Stimulated activated CD8-positive, alpha-beta memory T cell treated with anti-CD3 and anti-CD28 coated beads, Interleukin-2, amount 100 ng/mL, for 48 hours (primary cell): ENCODE measurements around the gene BEST3.
"Not testable (repeated sequence)": the region's sequence is repeated elsewhere in the genome, so short reads cannot be mapped to it uniquely, and the experiment has no call there.

Experiments
- DNase-seq, 2 donors: peaks; one replicate each; pipeline ENCODE4 v3.0.0-alpha.2; 2020; ENCODE audit warnings: low read depth in 2 of 2

The BEST3 gene

DNA sequence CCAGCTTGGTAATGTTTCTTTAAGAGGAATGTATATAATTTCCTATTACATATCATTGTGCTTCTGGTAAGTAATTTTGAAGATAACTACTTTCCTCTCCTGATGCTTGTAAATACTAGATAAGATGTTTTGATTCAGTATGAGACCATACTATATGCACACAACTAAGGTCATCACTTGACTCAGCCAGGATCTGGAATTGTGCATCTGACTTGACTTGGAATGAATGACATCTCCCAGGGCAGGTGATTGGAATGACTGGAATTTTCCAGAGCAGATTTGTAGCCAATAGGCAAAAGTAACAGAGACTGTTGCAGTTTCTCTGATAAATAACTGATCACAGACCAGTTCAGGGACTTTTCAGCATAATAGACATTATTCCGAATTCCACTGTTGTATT is 11.1 kb downstream of the BEST3 start:
- DNase-seq: no peak

DNA sequence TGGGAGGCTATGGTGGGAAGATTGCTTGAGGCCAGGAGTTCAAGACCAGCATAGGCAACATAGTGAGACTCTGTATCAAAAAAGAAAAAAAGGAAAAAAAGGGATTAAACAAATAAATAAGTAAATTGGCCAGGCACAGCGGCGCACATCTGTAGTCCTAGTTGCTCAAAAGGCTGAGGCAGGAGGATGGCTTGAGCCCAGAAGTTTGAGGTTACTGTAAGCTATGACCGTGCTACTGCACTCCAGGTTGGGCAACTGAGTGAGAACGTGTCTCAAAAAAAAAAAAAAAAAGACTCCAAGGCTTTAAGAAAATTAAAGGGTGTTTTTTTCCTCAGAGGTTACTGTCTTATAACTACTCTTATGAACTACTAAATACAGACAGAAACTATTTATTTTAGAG is 11.7 kb downstream of the BEST3 start:
- no peak for DNase-seq

DNA sequence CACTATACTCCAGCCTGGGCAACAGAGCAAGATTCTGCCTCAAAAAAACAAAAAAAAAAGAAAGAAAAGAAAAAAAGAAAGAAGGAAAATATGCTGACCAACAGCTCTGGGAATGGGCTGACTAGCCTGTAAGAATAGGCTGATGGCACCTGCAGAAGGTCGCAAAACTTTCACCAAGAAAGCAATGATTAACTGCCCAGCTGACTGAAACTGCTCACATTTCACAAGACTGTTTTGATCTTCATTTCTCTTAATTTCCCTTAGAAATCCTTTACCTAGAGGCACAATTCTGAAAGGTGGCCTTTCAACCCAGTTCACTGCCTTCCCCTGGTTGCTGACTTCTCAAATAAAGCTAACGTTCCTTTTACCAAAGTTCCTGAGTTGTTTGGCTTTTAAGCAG is 12.4 kb downstream of the BEST3 start:
- no peak for DNase-seq

DNA sequence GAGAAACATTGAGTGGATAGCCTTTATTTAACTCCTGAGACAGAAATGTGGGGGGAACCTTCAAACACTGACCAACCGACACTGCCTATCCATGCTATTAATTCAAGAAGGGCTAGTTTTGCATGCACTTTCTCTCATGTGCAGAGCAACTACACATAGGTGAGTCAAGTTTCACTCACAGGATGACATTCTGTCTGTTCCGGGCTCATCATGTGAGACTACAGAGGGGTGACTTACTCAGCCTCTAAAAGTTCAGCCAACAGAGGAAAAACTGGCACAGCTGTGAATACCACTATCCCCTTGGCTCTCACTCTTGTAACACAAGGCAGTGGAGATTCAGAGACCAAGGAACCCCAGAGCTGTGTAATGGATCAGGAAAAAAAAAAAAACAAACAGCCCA is 13.3 kb downstream of the BEST3 start:
- no peak for DNase-seq

DNA sequence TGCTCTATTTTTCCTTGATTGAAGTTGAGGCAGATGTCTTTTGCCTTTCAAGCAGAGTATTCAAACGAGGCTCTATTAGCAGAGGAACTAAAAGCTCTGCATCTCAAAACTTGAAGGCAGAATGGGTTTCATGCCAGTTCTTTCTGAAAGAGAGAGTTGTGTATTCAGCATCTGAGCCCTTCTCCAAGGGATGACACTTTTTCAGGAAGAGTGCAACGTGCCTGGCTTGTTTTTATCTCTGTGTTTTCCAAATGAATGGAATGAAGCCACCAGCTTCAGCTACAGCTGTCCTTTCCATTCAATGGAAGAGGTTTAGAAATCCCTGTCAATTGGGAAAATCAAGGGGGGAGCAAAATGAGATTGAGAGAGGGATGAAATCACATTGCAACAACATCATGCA is 14.6 kb downstream of the BEST3 start:
- no peak for DNase-seq

DNA sequence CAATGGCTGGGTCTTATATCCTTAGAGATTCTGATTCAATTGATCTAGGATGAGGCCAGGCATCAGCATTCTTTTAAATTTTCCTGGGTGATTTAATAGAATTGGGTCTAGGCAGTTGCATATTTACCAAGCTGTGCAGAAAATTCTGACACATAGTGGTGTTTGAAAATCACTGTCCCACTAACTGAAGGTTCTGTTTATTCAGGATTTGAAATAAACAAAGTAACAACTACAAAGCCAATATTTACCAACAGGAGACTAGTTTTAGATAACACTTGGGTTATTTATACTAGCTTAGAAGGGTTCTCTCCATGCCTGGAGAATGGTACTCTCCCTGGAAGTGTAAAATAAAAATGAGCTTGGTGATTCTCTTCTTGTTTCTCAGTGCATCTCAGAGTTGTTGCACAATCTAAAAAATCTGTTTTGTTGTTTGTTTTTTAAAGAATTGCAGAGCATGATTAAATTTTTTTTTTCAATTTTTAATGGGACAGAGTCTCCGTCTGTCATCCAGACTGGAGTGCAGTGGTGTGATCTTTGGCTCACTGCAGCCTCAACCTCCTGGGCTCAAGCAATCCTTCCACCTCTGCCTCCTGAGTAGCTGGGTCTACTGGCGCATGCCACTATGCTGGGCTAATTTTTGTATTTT is 16.9 kb downstream of the BEST3 start:
- no peak for DNase-seq

DNA sequence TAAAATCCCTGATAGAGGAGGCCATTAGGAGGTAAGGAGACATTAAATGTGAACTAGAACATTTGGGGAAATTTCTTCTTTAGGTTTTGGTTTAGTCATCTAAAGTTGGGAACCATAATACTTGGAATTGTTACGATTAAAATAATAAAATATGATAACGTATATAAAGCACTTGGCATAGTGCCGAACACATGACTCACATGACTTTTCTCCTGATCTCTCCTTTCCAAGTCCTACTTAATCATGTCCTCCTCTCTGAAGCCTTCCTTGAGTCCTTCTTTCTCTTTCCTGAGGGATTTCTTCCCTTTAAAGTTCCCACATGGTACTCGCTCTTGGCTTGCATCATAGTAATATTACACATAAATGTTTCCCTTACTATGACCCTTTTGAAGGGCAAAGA is 20.0 kb downstream of the BEST3 start:
- DNase-seq: no peak

DNA sequence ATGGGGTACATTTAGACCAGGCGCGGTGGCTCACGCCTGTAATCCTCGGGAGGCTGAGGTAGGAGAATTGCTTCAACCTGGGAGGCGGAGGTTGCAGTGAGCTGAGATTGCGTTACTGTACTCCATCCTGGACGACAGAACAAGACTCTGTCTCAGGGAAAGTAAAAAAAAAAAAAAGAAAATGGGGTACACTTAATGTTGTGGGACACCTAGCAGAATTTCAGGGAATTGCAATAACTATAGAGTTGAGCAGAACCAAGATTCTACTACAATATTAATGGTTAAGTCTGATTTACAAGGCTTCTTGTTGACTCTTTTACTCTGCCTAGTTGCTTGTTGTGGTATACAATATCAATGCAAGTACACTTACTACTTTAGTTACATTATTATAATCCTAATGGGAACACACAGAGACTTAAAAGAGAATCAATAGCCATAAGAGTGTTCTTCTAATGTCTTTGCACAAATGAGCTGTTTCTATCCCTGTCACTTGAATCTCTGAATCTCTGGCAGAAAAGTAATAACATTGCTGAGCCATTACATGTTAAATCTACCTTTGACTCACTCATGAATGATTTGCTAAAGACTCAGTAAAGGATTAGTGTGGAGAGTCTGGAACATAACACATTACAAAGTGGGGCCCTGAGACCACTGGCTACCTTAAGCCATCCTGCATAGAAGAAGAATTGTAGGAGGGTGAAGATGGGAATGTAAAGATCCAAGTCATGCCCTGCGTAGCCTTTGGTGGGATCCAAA is 22.7 kb downstream of the BEST3 start:
- DNase-seq: no peak

DNA sequence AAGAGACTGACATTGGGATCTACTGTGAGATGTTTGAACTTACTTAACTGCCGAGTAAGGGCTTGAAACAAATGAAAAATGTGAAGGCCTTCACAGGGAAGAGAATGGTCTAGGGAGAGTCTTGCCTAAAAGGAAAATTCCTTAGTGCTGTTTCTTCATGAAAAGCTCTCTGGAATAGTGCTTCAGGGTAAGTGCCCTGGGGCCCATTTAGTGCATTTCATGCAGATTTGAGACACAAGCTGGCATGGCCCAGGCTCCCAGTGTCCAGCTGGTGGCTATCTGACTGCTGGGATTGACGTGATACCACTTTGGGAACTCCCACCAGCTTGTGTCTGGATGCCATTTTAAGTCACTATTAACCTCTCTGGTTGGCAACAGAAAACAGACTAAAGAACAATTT is 26.9 kb downstream of the BEST3 start:
- no peak for DNase-seq

DNA sequence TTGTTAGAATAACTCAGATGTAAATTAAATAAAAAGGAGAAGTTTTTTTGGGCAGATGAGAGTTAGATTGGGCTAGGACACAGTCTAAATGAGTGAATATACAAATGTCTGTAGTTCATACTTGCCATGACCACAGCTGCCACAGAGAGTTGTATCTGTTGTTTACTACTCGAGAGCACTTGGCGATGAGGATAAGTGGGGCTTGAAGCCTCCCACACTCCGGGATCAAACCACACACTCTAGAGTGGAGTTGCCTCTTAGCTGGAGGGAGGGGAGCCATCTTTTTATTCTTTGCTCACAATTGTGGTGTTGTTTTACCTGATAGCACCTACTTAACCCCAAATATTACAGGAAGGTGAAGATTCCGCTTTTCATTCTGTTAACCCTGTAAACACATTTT is 27.5 kb downstream of the BEST3 start:
- no peak for DNase-seq

DNA sequence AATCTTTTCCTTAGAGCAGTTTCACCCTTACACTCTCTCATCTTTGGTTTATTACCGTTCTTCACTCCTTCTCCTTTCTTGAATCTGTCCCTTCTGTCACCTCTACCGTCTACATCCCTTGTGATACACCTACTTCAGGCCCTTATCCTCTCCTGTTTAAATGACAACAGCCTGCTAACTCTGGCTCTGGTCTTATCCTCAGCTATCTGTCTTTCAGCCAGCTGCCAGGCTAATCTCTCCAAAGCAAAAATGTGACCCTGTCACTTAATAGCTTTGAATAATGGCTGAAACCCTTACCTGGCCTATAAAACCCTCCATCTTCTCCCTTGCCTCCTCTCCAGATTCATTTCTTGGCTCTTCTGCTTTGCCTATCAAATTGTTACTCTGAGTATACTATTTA is 32.3 kb downstream of the BEST3 start:
- DNase-seq: no peak

DNA sequence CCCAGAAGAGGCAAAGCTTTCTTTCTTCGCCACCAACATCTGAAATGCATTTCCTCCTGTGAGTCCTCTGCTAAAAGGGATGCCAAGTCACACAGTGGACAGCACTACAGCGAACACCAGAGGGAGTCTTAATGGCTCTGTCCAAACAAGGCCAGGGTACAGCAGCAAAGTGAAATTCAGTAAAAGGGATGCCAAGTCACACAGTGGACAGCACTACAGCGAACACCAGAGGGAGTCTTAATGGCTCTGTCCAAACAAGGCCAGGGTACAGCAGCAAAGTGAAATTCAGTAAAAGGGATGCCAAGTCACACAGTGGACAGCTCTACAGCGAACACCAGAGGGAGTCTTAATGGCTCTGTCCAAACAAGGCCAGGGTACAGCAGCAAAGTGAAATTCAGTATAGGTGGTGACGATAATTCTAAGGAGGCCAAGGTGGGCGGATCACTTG is 34.1 kb downstream of the BEST3 start:
- not testable (repeated sequence) for DNase-seq

DNA sequence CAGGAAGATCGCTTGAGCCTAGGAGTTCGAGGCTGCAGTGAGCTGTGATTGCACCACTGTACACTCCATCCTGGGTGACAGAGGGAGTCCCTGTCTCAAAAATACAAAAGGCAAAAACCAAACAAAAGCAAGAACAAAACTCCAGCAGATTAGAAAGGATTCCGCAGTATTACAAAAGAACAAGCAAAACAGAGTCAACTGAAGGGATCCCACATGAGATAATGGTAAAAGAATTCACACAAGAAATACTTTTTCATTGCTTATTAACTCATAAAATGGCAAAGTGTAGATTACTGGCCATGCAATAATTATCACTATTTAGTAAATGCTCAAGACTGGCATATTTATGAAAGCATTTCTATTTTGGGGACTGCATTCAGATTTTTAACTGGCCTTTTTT is 35.4 kb downstream of the BEST3 start:
- DNase-seq: no peak

DNA sequence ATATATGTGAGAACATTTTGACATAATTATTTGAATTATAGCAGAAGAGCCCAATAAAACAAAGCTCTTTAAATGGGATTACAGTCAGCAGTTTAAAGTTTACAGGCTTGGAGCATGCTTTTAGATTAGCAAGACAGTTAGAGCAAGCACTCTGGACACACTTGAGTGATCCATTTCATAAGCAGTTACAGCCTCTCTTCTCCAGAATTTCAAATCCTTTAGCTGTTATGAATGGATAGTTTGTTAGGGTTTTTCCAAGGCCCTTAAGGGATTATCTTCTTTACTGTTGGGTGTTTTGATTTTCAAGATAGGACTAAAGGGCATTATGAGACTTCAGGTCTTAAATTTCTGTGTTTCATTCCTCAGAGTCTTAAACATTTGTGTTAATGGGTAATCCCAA is 36.3 kb downstream of the BEST3 start:
- DNase-seq: no peak

DNA sequence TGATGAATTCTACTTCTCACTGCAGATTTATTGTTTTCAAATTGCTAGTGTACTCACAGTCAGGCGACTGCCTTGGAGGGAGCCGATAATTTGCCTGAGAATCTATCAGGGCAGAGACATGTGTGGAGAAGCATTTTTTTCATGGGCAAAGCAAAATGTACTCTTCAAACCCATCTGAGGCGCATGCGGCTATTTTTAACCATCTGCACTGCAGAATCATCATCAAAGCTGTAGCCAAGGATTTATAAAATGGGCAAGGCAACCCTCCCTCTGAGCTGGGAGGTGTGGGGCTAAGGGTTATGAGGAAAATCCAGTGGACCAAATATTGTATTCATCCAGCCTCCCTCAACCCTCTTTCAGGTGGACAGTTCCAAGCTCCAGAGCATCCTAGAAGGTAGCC is 37.7 kb downstream of the BEST3 start:
- no peak for DNase-seq

DNA sequence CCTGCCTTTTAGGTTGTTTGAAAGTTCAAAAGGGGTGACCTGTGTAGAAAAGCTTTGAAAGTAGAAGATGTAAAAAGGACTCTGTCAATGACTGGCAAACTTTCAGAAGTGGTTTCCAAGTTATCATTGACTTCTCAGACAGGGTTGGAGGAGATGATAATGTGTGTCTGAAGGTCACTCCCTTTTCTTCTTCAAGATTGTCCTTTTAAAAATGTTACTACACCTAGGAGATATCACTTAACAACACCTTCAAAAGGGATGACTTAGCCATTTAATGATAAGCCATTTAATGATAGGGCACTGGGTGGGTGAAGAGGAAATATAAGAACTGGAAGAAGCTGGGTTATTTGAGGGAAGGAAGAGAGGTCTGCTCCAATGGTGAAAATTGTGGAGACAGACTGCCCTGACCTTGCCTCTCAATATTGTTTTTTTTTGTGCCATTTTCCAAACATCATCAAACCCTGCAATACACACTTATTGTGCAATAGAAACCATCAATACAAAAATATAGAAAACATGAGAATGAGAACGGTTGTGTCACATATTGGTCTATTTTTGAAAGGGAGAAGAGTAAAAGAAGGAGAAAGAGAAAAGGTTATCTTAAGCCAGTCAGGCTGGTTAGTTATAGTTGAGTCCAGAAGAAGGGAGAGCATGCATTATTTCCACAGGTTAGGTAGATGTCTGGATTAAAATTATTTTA is 38.8 kb downstream of the BEST3 start:
- DNase-seq: no peak

DNA sequence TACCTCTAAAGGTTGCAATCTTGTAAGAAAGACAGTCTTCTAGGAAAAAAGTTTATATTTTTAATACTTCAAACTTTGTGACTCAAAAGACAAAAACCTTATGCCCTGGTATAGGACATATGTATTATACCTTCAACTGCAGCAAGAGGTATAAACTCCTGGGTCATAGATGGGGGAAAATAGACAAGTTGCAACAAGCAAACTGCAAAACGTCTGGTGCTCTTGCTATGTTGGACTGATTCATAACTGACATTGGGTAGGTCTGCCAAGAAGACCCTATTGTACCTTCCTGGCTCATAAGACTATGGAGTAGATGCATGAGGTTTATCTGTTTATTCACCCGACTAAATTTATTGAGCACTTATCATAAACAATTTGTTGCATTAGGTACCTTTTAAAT is 40.9 kb downstream of the BEST3 start:
- no peak for DNase-seq

DNA sequence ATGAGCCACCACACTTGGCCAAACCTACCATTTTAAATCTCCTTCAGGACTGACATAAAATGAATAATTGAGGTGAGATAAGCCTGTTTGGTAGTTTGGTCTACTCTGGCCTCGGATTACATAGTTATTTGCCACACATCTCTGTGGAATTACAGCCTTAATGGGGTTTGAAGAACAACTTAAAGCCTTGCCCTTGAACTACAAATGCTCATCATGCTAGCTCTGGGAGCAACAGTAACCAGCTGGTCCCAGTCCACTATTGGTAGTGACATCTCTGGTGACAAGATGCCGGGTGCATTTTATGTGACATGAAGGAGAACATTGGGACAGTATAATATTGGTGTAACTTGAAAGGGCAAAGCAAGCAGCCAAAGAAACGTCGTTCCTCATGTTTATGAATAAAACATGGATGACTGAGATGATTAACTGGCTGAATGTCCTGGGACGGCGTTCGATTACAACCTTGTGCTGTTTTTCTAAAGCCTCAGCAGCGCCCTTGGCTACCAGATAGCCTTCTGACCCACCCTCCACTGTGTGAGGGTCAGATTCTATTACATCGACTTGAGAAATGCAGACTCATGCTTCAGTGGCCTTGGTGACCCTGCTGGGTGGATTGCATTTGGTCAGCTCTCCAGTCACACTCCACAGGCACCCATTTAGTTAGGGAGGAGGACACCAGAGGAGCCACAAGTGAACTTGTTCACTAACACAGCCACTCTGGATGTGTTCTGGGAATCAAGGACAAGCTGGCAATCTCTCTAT is 41.5 kb downstream of the BEST3 start:
- no peak for DNase-seq

DNA sequence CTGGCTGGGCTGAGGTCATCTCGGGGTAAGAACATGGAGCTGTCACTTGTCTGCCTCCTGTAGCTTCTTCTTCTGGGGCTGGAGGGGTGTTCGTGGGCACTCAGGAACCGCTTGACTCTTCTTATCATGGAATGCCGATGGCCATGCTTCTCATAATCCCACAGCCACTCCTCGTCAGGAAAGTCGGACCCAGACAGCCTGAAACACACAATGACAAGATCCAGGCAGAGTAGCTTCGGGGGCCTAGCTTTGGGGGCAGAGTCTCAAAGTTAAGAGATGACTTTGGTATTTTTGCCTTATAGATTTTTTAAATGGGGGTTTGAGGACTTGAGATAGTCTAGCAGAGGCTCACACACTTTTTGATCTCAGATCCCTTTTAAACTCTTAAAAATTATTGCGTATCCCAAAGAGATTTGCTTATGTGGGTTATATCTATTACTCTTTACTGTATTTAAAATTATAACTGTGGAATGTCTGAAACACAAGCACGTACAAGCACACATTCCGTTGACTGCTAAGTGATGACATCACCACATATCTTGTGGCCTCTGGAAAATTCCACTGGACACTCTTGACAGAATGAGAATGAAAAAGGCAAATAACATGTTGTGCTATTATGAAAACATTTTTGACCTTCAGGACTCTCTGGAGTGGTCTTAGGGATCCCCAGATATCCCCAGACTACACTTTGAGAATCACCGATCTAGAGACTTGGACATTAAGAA is 43.3 kb downstream of the BEST3 start:
- DNase-seq: no peak

DNA sequence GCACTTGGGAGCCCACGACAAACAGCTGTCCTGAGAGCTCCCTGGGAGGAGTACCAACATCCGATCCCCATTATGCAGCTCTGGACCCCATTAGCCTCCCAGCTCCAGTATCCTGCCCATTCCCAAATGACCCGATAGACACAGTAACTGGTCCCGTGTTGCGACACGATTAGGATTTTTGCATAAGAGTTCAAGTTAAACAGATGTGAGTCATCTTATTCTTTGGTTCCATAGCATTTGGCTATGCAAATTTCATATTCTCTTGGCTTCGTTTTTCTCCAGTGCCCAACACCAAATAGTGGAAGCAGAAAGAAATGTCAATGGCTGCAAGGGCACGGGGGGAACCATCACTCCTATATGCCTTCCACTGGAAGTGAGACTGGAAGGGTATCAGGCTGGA is 45.4 kb downstream of the BEST3 start:
- no peak for DNase-seq

DNA sequence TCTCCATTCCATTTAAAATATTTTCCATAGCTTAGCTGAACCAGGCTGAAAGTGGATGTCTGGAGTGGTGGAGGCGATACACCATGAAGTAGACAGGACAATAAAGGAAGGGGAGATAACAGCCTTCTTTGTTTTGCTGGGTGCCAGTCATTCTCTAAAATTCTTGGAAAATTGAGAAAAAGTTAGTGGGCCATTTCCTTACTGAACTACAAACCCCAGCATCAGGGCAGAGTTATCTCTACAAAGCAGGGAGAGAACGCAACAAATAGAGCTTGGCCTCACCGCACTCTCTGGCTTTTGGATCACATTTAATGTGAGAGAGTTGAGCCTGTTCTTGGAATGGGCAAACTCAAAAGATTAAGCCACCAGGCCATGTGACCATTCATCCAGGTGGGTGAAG is 47.2 kb downstream of the BEST3 start:
- DNase-seq: no peak

DNA sequence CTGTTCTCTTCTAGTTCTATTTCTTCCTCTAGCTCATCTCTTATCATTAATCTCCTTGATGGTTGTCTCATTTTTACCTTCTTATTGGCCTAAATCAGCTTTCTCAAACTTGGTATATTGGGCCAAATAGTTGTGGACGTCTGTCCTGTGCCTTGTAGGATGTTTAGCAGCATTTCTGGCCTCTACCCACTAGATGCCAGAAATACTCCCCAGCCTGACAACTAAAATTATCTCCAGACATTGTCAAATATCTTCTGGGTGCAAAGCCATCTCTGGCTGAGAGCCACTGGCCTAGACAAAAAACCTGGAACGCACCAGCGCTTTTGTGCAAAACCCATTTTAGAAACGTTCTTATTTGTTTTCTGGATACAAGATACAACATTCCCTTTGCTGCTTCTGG is 49.6 kb downstream of the BEST3 start:
- DNase-seq: no peak
